Measurements from ENCODE around the gene PLAU.

- TF ChIP-seq CTCF (conservative IDR thresholded peaks at IDR 0.05; ENCODE audit: low read depth, low read length) (no peak), EZH2 (IDR thresholded peaks at IDR 0.05; ENCODE audit: borderline replicate concordance, low read depth, low read length, poor library complexity, severe bottlenecking) (no peak)
Observed at GRCh38 chr10:73948947-73949633, 38.2 kb downstream of the PLAU start.

Measured in A673 (cell line).